ENCODE measurements around the gene EPHB2.

EPHB2 gene

GRCh38 chr1:22782406-22782805 is 71.8 kb downstream of the EPHB2 start:
- no peak for TF ChIP-seq CTCF (IDR thresholded peaks at IDR 0.05; ENCODE audit: low read length, missing control alignments)
- no peak for DNase-seq (ENCODE audit: low read depth)
- no peak overlapping the region for H3K4me3 ChIP-seq (replicated peaks; ENCODE audit: low read depth, low read length)

GRCh38 chr1:22784317-22784716 is 73.7 kb downstream of the EPHB2 start:
- DNase-seq (ENCODE audit: low read depth), result no peak
- TF ChIP-seq CTCF (IDR thresholded peaks at IDR 0.05; ENCODE audit: low read length, missing control alignments), result no peak
- no peak overlapping the region for H3K4me3 ChIP-seq (replicated peaks; ENCODE audit: low read depth, low read length)

GRCh38 chr1:22784737-22785136 is 74.1 kb downstream of the EPHB2 start:
- no peak overlapping the region for H3K4me3 ChIP-seq (replicated peaks; ENCODE audit: low read depth, low read length)
- no peak for TF ChIP-seq CTCF (IDR thresholded peaks at IDR 0.05; ENCODE audit: low read length, missing control alignments)

GRCh38 chr1:22786101-22786500 is 75.5 kb downstream of the EPHB2 start:
- no peak for DNase-seq (ENCODE audit: low read depth)
- TF ChIP-seq CTCF (IDR thresholded peaks at IDR 0.05; ENCODE audit: low read length, missing control alignments), result no peak
- H3K4me3 ChIP-seq (replicated peaks; ENCODE audit: low read depth, low read length), result no peak overlapping the region

More at GRCh38 chr1:22784737-22785136, 74.1 kb downstream of the EPHB2 start:
- DNase-seq (ENCODE audit: low read depth), result no peak

- no peak for TF ChIP-seq CTCF (IDR thresholded peaks at IDR 0.05; ENCODE audit: low read length, missing control alignments)
- no peak for DNase-seq (ENCODE audit: low read depth)
- no peak overlapping the region for H3K4me3 ChIP-seq (replicated peaks; ENCODE audit: low read depth, low read length)
Observed at GRCh38 chr1:22786719-22787489, 76.3 kb downstream of the EPHB2 start.

GRCh38 chr1:22787636-22788035 is 77.0 kb downstream of the EPHB2 start:
- no peak overlapping the region for H3K4me3 ChIP-seq (replicated peaks; ENCODE audit: low read depth, low read length)
- no peak for DNase-seq (ENCODE audit: low read depth)
- TF ChIP-seq CTCF (IDR thresholded peaks at IDR 0.05; ENCODE audit: low read length, missing control alignments), result no peak

GRCh38 chr1:22788254-22788661 is 77.6 kb downstream of the EPHB2 start:
- DNase-seq (ENCODE audit: low read depth), result no peak
- no peak overlapping the region for H3K4me3 ChIP-seq (replicated peaks; ENCODE audit: low read depth, low read length)
- no peak for TF ChIP-seq CTCF (IDR thresholded peaks at IDR 0.05; ENCODE audit: low read length, missing control alignments)

Measured in fibroblast of pulmonary artery (primary cell).